GM10847 (cell line): ENCODE results near the gene TMEM39B.

ENCODE experiments used
- POLR2A ChIP-seq: IDR thresholded peaks from 2 replicates; pipeline ENCODE4 v1.6.1; 2011; ENCODE audit not compliant: insufficient read length; ENCODE audit errors: extremely low read depth

The TMEM39B gene

GRCh38 chr1:32060914-32061313 is 11.8 kb upstream of the TMEM39B start:
- TF ChIP-seq POLR2A = no peak

GRCh38 chr1:32062867-32063230 is 9.9 kb upstream of the TMEM39B start:
- no peak for TF ChIP-seq POLR2A

GRCh38 chr1:32063261-32063681 is 9.5 kb upstream of the TMEM39B start:
- no peak for TF ChIP-seq POLR2A

GRCh38 chr1:32066489-32066873 is 6.3 kb upstream of the TMEM39B start:
- TF ChIP-seq POLR2A = no peak

- TF ChIP-seq POLR2A = no peak
Measured at GRCh38 chr1:32068957-32069588, 3.7 kb upstream of the TMEM39B start.

- no peak for TF ChIP-seq POLR2A
Measured at GRCh38 chr1:32071758-32072621, 749 bp upstream of the TMEM39B start.

GRCh38 chr1:32073299-32074229 is 825 bp downstream of the TMEM39B start:
- no peak for TF ChIP-seq POLR2A

GRCh38 chr1:32074841-32075240 is 2.1 kb downstream of the TMEM39B start:
- no peak for TF ChIP-seq POLR2A

- no peak for TF ChIP-seq POLR2A
Measured at GRCh38 chr1:32077451-32077850, 4.7 kb downstream of the TMEM39B start.

GRCh38 chr1:32082022-32082421 is 9.3 kb downstream of the TMEM39B start:
- no peak for TF ChIP-seq POLR2A

- no peak for TF ChIP-seq POLR2A
Measured at GRCh38 chr1:32091176-32091575, 18.4 kb downstream of the TMEM39B start.

- no peak for TF ChIP-seq POLR2A
Measured at GRCh38 chr1:32091591-32091990, 18.9 kb downstream of the TMEM39B start.

GRCh38 chr1:32094746-32095521 is 22.2 kb downstream of the TMEM39B start:
- TF ChIP-seq POLR2A = no peak

GRCh38 chr1:32099426-32099825 is 26.7 kb downstream of the TMEM39B start:
- TF ChIP-seq POLR2A = no peak

- TF ChIP-seq POLR2A = no peak
Measured at GRCh38 chr1:32100359-32100758, 27.6 kb downstream of the TMEM39B start.
